NCI-H2081 treated with DMSO at 0.1 percent for 48 hours (cell line): ENCODE data around the gene BCAS4.

ENCODE experiments used
- DNase-seq: peaks from one replicate; lab custom pipeline; 2025; lab: John Stamatoyannopoulos, UW

The BCAS4 gene

GRCh38 chr20:50855498-50856474 lies 60.9 kb downstream of the BCAS4 start:
- DNase-seq: no peak

- no peak for DNase-seq
Measured at GRCh38 chr20:50856475-50857041, 61.7 kb downstream of the BCAS4 start.

- no peak for DNase-seq
Measured at GRCh38 chr20:50857348-50857747, 62.5 kb downstream of the BCAS4 start.

- DNase-seq: no peak
Measured at GRCh38 chr20:50858525-50858924, 63.7 kb downstream of the BCAS4 start.

- DNase-seq: no peak
Measured at GRCh38 chr20:50859161-50859560, 64.3 kb downstream of the BCAS4 start.

GRCh38 chr20:50861012-50861411 lies 66.2 kb downstream of the BCAS4 start:
- DNase-seq: no peak

GRCh38 chr20:50862546-50862945 lies 67.7 kb downstream of the BCAS4 start:
- no peak for DNase-seq

- no peak for DNase-seq
Measured at GRCh38 chr20:50865114-50865513, 70.3 kb downstream of the BCAS4 start.

- DNase-seq: no peak
Measured at GRCh38 chr20:50865591-50865990, 70.7 kb downstream of the BCAS4 start.

GRCh38 chr20:50866036-50866685 lies 71.3 kb downstream of the BCAS4 start:
- no peak for DNase-seq

- DNase-seq: no peak
Measured at GRCh38 chr20:50866831-50867230, 72.0 kb downstream of the BCAS4 start.

GRCh38 chr20:50867805-50868204 lies 72.9 kb downstream of the BCAS4 start:
- DNase-seq: no peak

GRCh38 chr20:50868509-50869495 lies 73.9 kb downstream of the BCAS4 start:
- DNase-seq: no peak

- DNase-seq: no peak
Measured at GRCh38 chr20:50870561-50871161, 75.8 kb downstream of the BCAS4 start.

GRCh38 chr20:50872560-50873425 lies 77.9 kb downstream of the BCAS4 start:
- DNase-seq: no peak

GRCh38 chr20:50873585-50873984 lies 78.7 kb downstream of the BCAS4 start:
- DNase-seq: no peak

- no peak for DNase-seq
Measured at GRCh38 chr20:50874111-50874757, 79.4 kb downstream of the BCAS4 start.

GRCh38 chr20:50874758-50875665 lies 80.2 kb downstream of the BCAS4 start:
- DNase-seq: no peak
